ENCODE results near the gene AK4.

DNA sequence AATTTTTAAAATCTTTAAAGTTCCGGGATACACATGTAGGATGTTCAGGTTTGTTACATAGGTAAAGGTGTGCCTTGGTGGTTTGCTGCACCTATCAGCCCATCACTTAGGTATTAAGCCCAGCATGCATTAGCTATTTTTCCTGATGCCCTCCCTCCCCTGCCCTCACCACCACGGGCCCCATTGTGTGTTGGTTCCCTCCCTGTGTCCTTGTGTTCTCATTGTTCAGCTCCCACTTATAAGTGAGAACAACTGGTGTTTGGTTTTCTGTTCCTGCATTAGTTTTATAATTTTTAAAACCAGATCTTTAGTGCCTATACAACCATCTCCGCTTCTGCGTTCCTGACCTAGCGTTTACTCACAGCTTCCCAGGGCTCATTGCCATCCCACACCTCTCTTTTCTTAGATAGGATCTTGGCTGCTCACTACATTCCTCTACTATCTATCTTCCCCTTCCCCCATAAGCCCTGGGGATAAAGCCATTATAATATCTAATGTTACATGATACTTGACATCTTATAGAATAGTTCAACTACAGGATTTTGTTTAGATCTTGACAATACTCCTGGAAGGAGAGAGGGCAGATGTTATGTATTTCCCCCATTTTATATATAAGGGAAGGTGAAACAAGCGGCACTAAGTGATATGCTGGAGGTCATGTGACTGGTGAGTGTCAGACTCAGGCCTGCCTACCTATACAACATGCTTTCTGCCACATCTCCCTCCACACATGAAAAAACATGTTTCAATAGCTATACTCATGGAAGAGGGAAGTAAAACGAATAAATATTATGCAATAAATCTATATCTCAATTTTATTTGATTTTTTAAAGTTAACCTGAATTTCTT lies 109.1 kb downstream of the AK4 start:
- TF ChIP-seq POLR2A (IDR thresholded peaks at IDR 0.05; ENCODE audit: low read depth, low read length), result no peak
- no peak for TF ChIP-seq POLR2AphosphoS5 (IDR thresholded peaks at IDR 0.05; ENCODE audit: low read depth, low read length)
- no peak for TF ChIP-seq TAF1 (IDR thresholded peaks at IDR 0.05; ENCODE audit: borderline replicate concordance, low read depth, low read length)
